Glutamatergic neuron (in vitro differentiated cells): ENCODE results near the gene PHACTR3. TPM values are rescaled to one million over a fixed set of nuclear protein-coding genes. Genes with fewer than 3 reads are reported as not detected.

Experiments
- DNase-seq: peaks from one replicate; pipeline ENCODE4 v3.0.0; 2022
- H3K27ac Mint-ChIP-seq: one replicate; pipeline ENCODE4 v1.8.0; 2020; ENCODE audit warnings: mild to moderate bottlenecking, mixed read lengths, inconsistent platforms; ENCODE audit not compliant: unreplicated experiment
- H3K27me3 Mint-ChIP-seq: one replicate; pipeline ENCODE4 v1.8.0; 2020; ENCODE audit warnings: mild to moderate bottlenecking, moderate library complexity, mixed read lengths, inconsistent platforms; ENCODE audit not compliant: unreplicated experiment
- H3K36me3 Mint-ChIP-seq: one replicate; pipeline ENCODE4 v1.8.0; 2020; ENCODE audit warnings: mild to moderate bottlenecking, mixed read lengths, inconsistent platforms; ENCODE audit not compliant: unreplicated experiment
- H3K4me1 Mint-ChIP-seq: one replicate; pipeline ENCODE4 v1.8.0; 2020; ENCODE audit warnings: mild to moderate bottlenecking, low read depth, mixed read lengths, inconsistent platforms; ENCODE audit not compliant: unreplicated experiment
- H3K4me3 Mint-ChIP-seq: one replicate; pipeline ENCODE4 v1.8.0; 2020; ENCODE audit warnings: mild to moderate bottlenecking, mixed read lengths, inconsistent platforms; ENCODE audit not compliant: unreplicated experiment
- H3K9me3 Mint-ChIP-seq: one replicate; pipeline ENCODE4 v1.8.0; 2020; ENCODE audit warnings: mild to moderate bottlenecking, moderate library complexity, mixed read lengths, inconsistent platforms; ENCODE audit not compliant: unreplicated experiment
- total RNA-seq: library from RNA; stranded (reverse); fragmentation: NEBNext Ultra II Directional; extraction: Animal tissue kit (Norgen Biotek cat#: 25700); gene quantifications from one replicate; pipeline ENCODE4 v1.2.1, GENCODE V29; 2021; ENCODE audit not compliant: unreplicated experiment
- TF ChIP-seq, protein P1 (sequence below): fragments of 200-600 bp; sonication (generic); IDR thresholded peaks from one replicate; pipeline ENCODE4 v1.5.0; 2021; ENCODE audit not compliant: partially characterized antibody, unreplicated experiment

The PHACTR3 gene
- total RNA-seq, 1 donor from 2014 or later = 37.0 TPM

- H3K9me3 Mint-ChIP-seq = peaks cover 12% of the 10 kb centered on the region
- DNase-seq = no peak
- peaks cover 33% of the 10 kb centered on the region for H3K36me3 Mint-ChIP-seq
- TF ChIP-seq, protein P1, sequence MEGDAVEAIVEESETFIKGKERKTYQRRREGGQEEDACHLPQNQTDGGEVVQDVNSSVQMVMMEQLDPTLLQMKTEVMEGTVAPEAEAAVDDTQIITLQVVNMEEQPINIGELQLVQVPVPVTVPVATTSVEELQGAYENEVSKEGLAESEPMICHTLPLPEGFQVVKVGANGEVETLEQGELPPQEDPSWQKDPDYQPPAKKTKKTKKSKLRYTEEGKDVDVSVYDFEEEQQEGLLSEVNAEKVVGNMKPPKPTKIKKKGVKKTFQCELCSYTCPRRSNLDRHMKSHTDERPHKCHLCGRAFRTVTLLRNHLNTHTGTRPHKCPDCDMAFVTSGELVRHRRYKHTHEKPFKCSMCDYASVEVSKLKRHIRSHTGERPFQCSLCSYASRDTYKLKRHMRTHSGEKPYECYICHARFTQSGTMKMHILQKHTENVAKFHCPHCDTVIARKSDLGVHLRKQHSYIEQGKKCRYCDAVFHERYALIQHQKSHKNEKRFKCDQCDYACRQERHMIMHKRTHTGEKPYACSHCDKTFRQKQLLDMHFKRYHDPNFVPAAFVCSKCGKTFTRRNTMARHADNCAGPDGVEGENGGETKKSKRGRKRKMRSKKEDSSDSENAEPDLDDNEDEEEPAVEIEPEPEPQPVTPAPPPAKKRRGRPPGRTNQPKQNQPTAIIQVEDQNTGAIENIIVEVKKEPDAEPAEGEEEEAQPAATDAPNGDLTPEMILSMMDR = no peak
- no peak overlapping the region for H3K27ac Mint-ChIP-seq
- H3K4me1 Mint-ChIP-seq = peaks cover 1% of the 10 kb centered on the region
- H3K4me3 Mint-ChIP-seq = no peak overlapping the region
- H3K27me3 Mint-ChIP-seq = peaks cover 2% of the 10 kb centered on the region
Measured at GRCh38 chr20:59804871-59805665, 200.7 kb downstream of the PHACTR3 start.

GRCh38 chr20:59805786-59806577 is 201.6 kb downstream of the PHACTR3 start:
- H3K4me1 Mint-ChIP-seq = peaks cover 4% of the 10 kb centered on the region
- H3K4me3 Mint-ChIP-seq = no peak overlapping the region
- H3K27me3 Mint-ChIP-seq = peaks cover 2% of the 10 kb centered on the region
- peaks cover 10% of the 10 kb centered on the region for H3K9me3 Mint-ChIP-seq
- DNase-seq = no peak
- peaks cover 23% of the 10 kb centered on the region for H3K36me3 Mint-ChIP-seq
- H3K27ac Mint-ChIP-seq = no peak overlapping the region
- TF ChIP-seq, protein P1 = no peak

- Mint-ChIP-seq H3K4me3 (no peak overlapping the region), H3K9me3 (peaks cover 8% of the 10 kb centered on the region), H3K36me3 (peaks cover 17% of the 10 kb centered on the region), H3K27ac (no peak overlapping the region), H3K4me1 (peaks cover 4% of the 10 kb centered on the region), H3K27me3 (peaks cover 2% of the 10 kb centered on the region)
- TF ChIP-seq, protein P1 = no peak
- DNase-seq = no peak
Measured at GRCh38 chr20:59806578-59806975, 202.2 kb downstream of the PHACTR3 start.

GRCh38 chr20:59807909-59808728 is 203.8 kb downstream of the PHACTR3 start:
- TF ChIP-seq, protein P1 = no peak
- H3K27me3 Mint-ChIP-seq = peaks cover 4% of the 10 kb centered on the region
- no peak overlapping the region for H3K27ac Mint-ChIP-seq
- H3K4me1 Mint-ChIP-seq = peaks cover 10% of the 10 kb centered on the region
- no peak overlapping the region for H3K4me3 Mint-ChIP-seq
- peaks cover 7% of the 10 kb centered on the region for H3K9me3 Mint-ChIP-seq
- DNase-seq = no peak
- peaks cover 10% of the 10 kb centered on the region for H3K36me3 Mint-ChIP-seq
